Fibroblast of upper back skin (primary cell): ENCODE data around the gene TM9SF2.
"Not testable (repeated sequence)": the region's sequence is repeated elsewhere in the genome, so short reads cannot be mapped to it uniquely, and the experiment has no call there.

Source experiments
- DNase-seq: peaks from one replicate; pipeline ENCODE4 v3.0.0-alpha.2; 2013

TM9SF2 gene

DNA sequence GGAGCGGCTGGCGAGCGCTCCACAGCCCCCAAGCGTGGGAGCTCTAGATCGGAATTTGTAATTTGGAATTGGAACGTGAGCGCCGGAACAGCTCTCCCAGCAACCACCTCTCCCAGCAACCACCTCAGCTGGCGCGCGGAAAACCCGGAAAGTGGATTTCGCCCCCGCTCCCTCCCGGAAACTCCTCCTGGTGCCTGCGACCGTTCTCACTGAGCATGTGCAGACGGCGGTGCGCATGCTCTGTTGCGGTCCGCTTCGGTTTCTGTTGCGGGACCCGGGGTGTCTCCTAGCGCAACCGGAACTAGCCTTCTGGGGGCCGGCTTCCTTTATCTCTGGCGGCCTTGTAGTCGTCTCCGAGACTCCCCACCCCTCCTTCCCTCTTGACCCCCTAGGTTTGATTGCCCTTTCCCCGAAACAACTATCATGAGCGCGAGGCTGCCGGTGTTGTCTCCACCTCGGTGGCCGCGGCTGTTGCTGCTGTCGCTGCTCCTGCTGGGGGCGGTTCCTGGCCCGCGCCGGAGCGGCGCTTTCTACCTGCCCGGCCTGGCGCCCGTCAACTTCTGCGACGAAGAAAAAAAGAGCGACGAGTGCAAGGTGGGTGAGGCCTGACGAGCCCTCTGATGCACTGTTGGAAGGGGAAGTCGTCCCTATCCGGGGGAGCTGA, at the start of gene TM9SF2:
Gene TM9SF2 (plus strand): TSS at position 289 of the 664 bp plus-strand sequence. CDS start 135 bp downstream, at position 424.
- DNase-seq = peak; percentile 97

- DNase-seq = no peak
Observed at GRCh38 chr13:99454518-99455183, 46.6 kb upstream of the TM9SF2 start.

DNA sequence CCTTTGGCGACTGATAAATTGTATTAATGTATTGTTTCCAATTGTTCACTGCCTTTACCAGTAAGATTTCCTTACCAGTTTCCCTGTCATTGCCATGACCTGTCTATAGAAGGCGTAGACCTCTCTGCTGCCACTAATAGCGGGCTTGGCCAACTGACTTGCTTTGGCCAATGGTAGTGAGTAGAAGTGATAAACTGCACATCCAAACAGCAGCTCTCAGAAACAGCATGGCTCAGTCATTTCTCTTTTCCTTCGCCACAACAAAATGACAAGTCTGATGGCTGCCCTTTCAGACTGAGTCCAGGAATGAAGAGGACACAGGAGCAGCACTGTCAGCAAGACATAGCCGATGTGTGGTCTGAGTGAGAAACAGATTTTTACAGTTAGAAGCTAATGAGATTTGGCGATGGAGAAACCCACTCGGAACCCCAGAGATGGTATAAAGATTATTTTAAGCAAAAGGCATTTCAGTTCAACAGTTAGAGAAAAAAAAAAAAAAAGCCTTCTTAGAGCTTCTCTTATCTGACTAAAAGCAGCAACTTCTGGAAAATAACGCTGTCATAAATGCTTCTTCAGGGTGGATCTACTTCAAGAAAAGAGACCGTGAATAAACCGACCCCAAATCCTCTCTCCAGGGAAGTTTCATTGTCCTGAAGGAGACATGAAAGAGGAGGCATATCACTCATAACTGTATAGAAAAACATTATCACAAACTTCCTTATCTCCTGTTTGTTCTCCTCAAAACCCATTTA, 42.0 kb upstream of the TM9SF2 start:
- DNase-seq = no peak

GRCh38 chr13:99460802-99461201, 40.5 kb upstream of the TM9SF2 start:
- not testable (repeated sequence) for DNase-seq

DNA sequence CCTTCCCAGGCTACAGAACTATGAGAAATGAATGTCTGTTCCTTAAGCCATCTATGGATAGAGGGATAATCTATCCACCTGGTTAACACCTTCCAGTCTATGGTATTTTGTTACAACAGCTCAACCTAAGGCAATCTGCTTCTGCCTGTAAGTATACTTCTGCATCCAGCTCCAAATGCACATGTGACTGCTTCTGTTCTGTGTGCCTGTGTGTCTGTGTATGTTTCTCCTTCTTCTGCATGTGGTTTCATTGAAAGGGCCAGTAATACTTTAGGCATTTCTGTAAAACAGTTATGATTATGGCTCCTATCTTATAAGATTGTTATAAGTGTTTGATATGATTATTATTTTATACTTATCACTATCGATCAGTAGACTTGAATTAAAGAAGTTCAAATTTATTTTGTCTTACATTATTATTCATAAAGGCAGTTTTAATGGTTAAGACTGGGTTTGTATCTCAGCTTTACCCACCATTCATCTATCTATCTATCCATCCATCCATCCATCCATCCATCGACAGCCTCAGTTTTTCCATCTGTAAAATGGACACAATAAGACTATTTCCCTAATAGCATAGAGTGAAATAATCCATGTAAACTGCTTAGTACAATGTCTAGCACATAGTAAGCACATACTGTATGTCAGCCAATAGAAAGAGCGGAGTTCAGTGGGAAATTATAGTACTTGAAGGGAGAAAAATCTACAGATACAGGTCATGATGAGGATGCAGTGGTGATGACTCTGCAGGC, 37.5 kb upstream of the TM9SF2 start:
- DNase-seq = no peak

DNA sequence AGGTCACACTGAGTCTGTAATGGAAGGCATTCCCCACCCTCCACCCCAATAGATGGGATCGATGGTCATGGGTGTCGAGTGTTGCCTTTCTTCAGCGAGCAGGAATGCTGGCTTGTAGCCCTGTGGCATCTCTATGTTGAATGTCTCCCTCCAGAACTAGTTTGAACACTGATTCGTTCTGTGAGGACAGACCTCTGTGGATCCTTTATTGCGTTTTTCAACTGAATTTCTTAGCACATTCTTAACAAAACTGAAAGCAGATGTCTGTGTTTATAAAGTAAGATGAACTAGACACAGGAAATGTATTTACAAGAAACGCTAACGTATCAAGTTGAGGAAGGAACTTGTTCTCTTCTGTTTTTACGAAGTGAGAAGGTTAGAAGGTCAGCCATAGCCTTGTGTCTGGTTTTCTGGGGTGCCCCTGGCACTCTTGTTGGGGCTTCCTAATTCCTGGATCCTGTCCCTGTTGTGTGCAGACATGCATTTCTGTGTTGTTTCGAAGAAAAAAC, 36.8 kb upstream of the TM9SF2 start:
- peak; percentile 74 for DNase-seq

DNA sequence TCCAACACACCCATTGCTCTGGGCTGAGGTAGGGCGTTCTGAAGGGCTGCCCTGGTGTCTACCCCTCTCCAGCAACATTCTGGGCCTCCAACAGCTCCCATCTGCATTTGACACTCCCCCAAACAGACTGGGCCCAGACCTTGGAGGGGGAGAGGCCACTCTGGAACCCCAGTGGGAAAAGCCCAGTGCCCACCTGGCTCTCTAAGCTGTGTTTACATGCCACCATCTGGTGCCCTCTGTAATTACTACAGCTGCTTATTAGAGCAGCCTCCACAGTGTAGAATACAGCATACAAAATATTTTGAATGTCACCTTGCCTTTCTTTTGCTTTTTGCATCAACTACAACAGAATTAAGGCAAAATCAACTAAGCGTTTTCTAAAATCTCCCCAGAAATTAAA, 35.8 kb upstream of the TM9SF2 start:
- DNase-seq = no peak

DNA sequence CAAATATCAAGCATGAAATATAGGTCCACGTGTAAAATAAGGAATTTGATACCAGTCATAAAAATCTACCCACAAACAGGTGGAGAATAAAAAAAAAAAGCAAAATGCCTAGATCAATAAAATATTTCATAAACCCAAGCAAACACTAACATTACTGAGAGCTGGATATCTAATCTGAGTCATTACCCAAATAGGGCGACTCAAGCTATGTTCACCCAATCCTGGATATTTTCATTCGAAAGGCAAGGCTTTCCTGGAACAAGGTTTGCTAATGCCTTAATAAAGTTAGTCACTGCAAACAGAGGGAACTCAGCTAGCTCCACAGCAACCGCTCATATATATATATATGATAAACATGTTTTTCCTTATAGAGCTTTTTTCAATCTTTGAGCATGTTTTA, 33.5 kb upstream of the TM9SF2 start:
- peak; percentile 75 for DNase-seq

- DNase-seq = no peak
Observed at GRCh38 chr13:99469041-99469440, 32.2 kb upstream of the TM9SF2 start.

DNA sequence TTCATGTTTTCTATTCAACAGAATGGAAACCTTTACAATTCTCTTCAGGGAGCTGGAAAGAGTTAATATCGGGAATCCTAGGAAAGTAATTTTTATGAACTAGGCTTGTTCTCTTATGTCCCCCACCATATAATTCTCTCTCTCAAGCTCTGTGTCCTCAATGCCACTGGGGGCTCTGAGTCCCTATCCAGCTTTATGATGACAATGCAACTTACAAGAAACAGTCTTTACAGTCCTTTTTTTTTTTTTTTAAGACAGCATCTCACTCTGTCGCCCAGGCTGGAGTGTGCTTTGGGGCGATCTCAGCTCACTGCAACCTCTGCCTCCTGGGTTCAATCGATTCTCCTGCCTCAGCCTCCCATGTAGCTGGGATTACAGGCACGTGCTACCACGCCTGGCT, 31.2 kb upstream of the TM9SF2 start:
- DNase-seq = no peak

- DNase-seq = peak; percentile 41
Observed at GRCh38 chr13:99471221-99472121, 29.8 kb upstream of the TM9SF2 start.

DNA sequence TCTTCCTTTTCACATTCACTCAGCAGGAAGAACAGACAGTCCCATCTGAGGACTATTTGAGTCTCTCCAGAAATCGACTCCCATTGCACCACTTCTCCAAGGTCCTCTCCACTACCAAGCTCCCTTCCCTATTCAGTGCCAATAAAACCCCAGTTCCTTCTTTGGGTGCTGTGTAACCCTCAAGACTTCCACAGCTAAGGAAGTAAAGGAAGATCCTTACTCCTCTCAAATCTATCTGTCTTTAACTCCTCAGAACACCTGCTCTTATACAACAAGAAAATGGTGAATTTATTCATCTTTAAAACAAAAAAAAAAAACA, 29.2 kb upstream of the TM9SF2 start:
- DNase-seq = no peak

DNA sequence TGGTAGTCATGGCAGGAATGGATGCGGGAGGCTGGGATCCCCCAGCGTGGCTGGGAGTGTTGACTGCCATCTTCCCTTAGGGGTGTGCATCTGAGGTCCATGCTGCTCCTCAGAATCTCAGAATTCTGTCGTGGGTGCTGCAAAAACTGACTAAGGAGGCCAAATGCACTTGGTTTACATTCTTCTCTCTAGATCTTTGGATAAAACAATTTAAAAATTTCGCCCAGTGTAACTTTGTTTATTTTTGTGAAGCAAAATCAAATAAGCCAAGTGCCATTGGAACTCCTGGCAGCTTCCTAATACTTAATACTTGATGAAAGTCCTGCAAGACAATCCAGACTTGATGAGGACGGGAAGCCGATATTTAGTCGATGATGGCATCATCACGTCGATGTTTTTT, 27.8 kb upstream of the TM9SF2 start:
- no peak for DNase-seq

DNA sequence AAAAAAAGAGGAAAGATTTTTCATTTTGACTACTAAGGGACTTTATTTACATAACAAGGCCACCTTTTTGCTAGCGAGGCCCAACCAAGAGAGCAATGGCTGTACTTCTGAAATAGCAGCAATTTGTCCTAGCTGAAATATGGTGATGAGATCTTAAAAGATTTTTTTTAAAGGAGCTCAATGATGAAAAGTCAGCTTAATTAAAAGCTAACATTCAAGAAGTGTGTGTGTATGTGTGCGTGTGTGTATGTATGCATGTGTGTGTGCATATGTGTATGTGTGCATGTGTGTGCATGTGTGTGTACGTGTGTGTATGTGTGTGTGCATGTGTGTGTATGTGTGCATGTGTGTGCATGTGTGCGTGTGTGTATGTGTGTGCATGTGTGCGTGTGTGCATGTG, 24.6 kb upstream of the TM9SF2 start:
- no peak for DNase-seq

GRCh38 chr13:99477493-99477892, 23.8 kb upstream of the TM9SF2 start:
- no peak for DNase-seq

DNA sequence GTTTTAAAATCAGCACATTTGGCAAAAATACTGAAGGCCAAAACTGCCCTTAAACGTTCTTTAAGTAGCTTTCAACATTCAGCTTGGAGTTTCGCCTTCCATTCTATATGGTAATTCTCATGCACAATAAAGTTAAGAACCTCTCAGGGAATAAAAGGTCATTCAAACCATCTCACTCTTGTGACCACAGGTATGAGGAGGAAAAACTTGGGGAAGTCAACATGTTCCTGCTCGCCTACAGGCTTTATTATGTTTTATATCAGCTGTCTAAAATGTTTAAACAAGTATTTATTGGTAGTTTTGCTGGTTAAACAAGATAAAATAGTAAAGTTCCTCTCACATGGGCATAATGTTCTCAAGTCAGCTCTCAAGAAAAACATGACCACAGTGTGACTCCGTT, 19.9 kb upstream of the TM9SF2 start:
- no peak for DNase-seq

GRCh38 chr13:99484473-99484872, 16.8 kb upstream of the TM9SF2 start:
- no peak for DNase-seq

- no peak for DNase-seq
Observed at GRCh38 chr13:99486996-99487395, 14.3 kb upstream of the TM9SF2 start.

GRCh38 chr13:99489028-99489427, 12.2 kb upstream of the TM9SF2 start:
- no peak for DNase-seq

DNA sequence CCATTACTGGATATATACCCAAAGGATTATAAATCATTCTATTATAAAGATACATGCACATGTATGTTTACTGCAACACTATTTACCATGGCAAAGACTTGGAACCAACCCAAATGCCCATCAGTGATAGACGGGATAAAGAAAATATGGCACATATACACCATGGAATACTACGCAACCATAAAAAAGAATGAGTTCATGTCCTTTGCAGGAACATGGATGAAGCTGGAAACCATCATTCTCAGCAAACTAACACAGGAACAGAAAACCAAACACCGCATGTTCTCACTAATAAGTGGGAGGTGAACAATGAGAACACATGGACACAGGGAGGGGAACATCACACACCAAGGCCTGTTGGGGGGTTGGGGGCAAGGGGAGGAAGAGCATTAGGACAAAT, 9.5 kb upstream of the TM9SF2 start:
- not testable (repeated sequence) for DNase-seq

- no peak for DNase-seq
Observed at GRCh38 chr13:99495466-99496183, 5.6 kb upstream of the TM9SF2 start.
